CD4-positive, alpha-beta T cell treated with Interleukin-1 beta for 1 hour (primary cell): ENCODE results near the gene WWOX.
A peak's percentile ranks its signal among the peaks of the same experiment; 100 is the strongest.

Experiments
- DNase-seq, 2 donors: peaks; one replicate each; pipeline ENCODE4 v3.0.0-alpha.2; 2020 to 2022

Gene WWOX

DNA sequence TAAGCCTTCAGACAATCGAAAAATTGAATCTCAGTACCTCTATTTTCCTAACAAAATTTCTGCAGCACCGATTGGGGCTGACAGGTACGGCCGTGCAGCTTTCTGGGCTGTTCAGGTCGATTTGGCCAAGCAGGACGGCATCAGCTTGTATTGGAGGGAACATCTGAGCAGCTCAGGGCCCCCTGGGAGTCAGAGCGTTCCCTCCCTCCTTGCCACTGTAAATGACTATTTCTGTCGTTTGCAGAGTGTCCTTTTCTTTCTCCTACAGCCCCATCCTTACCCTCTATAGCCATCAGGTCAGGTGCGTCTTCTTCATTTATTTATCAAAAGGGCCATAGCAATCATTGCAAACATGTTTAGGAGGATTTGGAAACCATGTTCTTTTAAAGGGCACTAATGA, 731.1 kb downstream of the WWOX start:
- no peak for DNase-seq

GRCh38 chr16:78832100-78832499, 732.6 kb downstream of the WWOX start:
- DNase-seq = no peak

DNA sequence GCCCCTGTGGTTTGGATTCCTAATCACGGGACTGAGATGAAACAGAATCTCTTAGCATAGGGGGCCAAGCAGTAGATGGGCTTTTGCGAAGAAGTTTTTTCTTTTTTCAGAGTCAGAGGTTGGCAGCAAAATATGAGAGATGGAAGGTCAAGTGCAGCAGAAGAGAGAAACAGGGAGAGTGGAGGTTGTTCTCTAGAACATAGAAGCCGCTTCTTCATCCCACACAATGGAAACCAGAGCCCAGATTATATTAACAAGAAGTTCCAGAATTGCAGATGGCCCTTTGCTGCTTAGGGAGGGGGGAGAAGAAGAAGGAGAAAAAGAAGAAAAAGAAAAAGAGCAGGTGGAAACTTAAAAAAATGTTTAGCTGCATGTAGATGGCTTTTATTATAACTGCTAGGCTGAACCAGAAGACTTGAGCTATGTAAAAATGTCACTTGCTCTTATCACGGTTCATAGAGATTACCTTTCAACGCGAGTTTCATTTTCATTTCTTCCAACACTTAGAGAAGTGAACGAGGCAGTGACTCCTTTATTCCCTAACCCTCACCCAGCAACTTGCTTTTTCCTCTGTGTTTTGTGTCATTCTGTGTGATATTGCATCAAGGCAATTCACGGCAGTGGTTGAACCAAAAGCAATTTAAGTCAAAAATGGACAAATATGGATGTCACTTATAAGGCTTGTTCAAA, 737.5 kb downstream of the WWOX start:
- DNase-seq = peak in 1 of 2 donors; percentile 13

DNA sequence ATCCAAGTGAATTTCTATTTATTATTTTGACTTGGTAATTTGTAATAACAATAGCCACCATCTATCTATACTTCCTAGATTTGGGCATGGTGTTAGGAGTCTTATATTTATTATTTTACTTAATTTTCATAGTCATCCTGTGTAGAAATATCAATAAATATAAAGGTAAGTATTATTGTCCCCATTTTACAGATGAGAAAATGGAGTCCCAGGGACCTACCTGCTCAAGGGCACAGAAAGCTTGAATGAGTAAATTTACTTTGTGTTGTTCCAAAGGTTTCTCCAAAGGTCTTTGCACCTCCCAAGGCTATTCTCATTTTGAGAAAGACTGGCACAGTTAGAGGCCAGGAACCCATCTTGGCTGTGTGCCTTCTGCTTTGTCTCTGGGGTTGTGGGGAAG, 738.3 kb downstream of the WWOX start:
- DNase-seq = no peak

DNA sequence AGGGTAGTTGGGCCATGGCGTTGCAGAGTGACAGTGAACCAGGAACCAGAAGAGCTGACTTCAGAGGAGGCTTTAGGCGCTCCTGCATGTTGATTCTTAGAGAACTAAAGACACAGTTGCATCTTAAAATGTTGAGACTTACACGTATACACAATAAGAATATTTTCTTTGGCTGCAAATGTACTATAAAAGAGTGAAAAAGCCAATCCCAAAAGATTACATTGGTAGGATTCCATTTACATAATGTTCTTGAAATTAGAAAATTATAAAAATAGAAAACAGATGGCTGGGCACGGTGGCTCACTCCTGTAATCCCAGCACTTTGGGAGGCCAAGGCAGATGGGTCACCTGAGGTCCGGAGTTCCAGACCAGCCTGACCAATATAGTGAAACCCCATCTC, 738.8 kb downstream of the WWOX start:
- DNase-seq = no peak

GRCh38 chr16:78842950-78843349, 743.5 kb downstream of the WWOX start:
- no peak for DNase-seq

DNA sequence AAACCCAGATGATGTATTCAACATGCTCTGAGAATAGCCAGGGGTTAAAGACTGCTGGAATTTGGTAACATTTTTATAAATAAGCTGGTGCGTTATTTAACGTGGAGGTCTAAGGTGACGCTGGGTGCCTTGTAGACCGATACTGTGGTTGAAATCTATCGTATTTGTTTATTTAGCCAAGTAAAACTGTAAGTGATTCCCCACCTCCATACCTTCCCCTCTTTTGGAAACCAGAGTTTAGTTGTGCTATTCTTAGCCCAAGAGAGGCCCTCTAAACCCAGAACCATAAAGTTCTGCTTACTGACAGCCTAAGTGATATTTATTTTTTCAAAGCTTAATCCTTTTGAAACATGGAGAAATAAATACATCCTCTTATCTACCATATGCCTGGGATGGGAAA, 744.5 kb downstream of the WWOX start:
- DNase-seq = no peak

DNA sequence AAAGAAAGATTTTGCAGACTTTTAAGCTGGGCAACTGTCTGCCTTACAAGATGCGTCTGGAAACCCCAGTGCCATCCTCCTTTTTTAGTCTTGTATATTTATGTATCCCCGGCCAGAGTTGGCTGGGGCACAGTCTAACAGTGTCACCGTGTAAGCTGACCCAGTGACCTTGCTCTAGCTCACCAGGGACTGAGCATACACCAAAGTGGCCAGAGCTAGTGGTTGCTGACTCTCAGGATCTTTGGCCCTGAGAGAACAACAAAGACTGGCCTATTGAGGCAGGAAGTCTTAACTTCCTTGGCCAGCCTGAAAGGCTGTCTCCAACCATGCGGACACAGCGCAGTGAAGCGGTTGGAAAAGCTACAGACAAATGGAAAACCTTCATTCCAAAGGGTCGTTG, 745.2 kb downstream of the WWOX start:
- no peak for DNase-seq

- no peak for DNase-seq
Observed at GRCh38 chr16:78851266-78851665, 751.8 kb downstream of the WWOX start.

DNA sequence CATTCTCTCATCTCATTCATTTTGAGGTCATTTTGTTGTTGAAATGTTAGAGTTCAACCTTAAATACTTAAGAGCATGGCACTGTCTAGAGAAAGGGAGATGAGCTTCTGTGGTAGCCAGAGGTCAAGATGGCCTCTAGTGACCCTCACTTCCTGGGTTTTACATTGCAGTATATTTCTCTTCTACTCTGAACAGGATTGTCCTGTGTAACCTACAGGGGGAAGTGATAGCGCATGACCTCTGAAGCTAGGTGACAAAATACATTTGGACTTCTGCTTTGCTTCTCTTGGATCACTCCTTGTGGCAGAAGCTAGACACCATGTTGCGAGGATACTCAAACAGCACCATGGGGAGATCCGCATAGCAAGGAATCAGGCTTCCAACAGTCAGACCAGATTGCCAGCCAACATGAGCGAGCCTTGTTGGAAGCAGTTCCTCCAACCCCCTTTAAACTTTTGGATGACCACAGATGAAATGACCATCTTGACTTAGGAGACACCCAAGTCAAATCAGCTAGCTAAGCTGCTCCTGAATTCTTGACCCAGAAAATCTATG, 752.7 kb downstream of the WWOX start:
- no peak for DNase-seq

- DNase-seq = no peak
Observed at GRCh38 chr16:78862022-78862421, 762.6 kb downstream of the WWOX start.

GRCh38 chr16:78866521-78866920, 767.1 kb downstream of the WWOX start:
- no peak for DNase-seq

- DNase-seq = no peak
Observed at GRCh38 chr16:78869492-78869891, 770.0 kb downstream of the WWOX start.

DNA sequence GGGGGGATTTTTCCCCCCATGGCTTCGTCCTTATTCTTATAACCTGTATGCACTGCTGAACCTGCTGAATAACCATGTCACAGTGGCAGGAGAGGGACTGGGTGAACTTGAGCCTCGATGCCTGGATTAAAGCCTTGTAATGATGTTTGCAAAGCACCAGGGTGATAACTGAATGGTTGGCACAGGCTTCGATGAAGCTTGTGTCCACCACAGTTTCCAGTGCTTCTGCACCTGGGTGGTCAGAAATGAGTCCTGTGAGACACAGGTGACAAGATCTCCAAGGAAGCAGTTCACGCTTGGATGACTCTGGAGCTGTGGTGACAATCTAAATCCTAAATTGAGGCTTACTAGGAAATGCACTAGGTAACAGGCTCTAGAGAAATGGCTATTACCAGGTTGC, 771.8 kb downstream of the WWOX start:
- DNase-seq = no peak

DNA sequence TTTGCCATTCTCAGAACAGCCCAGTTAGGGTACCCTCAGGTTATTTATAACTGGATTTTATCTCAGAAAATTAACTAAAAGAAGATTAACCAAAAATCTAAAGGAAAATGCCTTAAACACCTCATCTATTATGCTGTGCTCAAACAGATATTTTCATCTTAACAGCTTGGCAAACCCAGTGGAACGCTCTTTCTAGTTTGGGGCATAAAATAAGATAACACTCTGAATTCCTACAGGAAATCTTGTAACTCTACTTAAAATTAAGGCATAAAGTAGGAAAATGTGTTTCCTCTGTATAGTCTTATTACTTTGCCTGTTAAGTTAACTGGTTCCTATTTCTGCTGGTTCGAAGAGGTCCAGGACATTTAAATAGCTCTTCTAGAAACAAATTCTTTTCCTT, 777.2 kb downstream of the WWOX start:
- no peak for DNase-seq

DNA sequence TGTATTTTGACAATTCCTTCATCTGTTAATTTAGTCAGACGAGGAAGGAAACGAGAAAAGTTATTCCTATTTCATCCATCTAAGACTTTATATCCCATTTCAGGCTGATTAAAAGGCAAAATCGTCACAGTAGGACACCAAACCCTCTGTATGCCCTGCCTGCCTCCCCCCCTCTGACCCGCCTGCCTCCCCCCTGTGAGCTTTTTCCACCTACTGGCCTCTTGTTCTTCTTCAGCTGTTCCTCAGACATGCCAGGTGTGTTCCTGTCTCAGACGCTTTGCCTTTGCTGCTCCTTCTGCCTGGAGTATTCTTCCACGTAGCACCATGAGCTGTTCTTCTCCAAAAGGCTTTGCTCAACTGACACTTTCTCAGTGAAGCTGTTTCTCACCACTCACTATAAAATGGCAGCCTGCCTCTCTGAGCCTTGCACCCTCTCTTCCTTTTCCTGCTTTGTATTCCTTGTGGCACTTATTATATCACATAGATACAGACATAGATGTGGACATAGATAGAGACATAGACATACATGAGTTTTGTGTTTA, 777.7 kb downstream of the WWOX start:
- no peak for DNase-seq

DNA sequence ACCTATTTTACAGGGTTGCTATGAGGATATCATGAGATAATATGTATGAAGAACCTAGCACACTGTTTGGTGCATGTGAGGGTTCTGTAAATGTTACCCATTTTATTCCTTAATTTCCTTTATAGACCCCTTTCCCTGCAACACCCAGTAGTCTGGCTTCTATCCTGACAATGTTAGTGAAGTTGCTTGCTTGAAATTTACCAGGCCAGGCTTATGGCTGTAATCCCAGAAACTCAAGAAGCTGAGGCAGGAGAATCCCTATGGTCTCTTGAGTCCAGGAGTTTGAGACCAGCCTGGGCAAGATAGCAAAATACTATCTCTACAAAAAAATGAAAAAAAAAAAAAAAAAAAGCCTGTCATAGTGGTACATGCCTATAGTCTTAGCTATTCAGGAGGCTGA, 779.1 kb downstream of the WWOX start:
- no peak for DNase-seq

- no peak for DNase-seq
Observed at GRCh38 chr16:78879011-78879410, 779.6 kb downstream of the WWOX start.

GRCh38 chr16:78882150-78882549, 782.7 kb downstream of the WWOX start:
- no peak for DNase-seq

DNA sequence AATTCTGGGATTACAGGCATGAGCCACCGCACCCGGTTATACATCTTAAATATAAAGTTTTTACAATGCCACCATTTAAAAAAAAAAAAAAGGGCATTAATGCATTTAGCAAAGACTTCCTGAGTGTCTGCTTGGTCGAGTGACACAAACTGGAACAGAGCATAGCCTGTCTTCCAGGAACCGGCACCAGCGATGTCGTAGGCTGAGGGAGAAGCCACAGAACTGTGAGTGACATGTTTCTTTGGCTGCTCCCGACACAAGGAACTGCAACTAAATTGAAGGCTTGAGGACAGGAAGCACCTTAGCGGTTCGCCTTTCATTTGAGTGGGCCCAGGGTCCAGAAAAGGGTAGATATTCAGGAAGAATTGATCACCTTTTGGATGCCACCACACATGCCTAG, 783.3 kb downstream of the WWOX start:
- no peak for DNase-seq

GRCh38 chr16:78884204-78884603, 784.8 kb downstream of the WWOX start:
- DNase-seq = no peak

GRCh38 chr16:78889346-78889745, 789.9 kb downstream of the WWOX start:
- DNase-seq = no peak

GRCh38 chr16:78890373-78890895, 791.0 kb downstream of the WWOX start:
- peak in 1 of 2 donors; percentile 22 for DNase-seq

DNA sequence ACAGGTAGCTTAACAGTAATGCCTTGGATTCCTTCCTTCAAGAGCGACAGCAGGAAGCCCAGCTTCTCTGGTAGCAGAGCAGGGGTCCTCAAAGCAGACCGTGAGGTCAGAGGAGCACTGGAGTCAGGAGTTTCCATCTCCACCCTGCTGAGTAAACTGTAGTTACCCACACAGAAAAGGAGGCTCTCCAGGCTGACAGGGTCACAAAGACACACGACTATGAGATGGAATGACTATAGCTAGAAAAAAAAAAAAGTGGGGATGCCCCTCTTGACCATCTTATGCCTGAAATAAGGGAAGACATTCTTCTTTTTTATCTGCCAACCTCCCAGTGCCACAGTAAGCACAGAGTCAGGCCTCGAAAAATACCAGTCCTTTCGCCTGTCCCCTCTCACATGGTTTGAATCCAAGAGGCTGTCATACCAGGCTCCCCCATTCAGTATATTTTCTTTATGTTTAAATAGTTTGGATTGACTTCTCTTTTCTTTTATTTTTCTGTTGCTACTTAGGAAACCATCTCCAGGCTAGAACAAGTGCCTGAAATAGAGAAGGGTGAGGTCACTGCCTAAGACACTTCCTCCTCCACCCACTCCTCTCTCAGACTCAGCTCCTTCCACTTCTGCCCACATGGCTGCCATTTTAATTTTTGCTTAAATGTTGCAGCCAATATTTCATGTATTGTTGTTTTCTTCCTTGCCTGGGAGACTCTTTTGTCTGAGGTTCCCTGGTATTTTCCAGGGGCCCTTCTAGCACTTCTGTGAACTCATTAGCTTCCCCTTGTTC, 793.7 kb downstream of the WWOX start:
- peak in 1 of 2 donors; percentile 27 for DNase-seq
